Measurements from ENCODE around the gene IRF7.

The IRF7 gene

GRCh38 chr11:571802-572185 lies 44.0 kb downstream of the IRF7 start:
- no peak overlapping the region for H3K4me3 ChIP-seq (ENCODE audit: low read depth, low read length)
- no peak for TF ChIP-seq CTCF (IDR thresholded peaks at IDR 0.05; ENCODE audit: low read depth, low read length, missing control alignments)
- no peak for DNase-seq (ENCODE audit: low read depth)
- in situ Hi-C loops (cut with HindIII; ENCODE audit: low sequenced_read_pairs) = no loop called here

GRCh38 chr11:569158-569885 lies 46.4 kb downstream of the IRF7 start:
- no peak for DNase-seq (ENCODE audit: low read depth)
- no peak for TF ChIP-seq CTCF (IDR thresholded peaks at IDR 0.05; ENCODE audit: low read depth, low read length, missing control alignments)
- peak overlapping the region; percentile 48 for H3K4me3 ChIP-seq (ENCODE audit: low read depth, low read length)
- in situ Hi-C loops (cut with HindIII; ENCODE audit: low sequenced_read_pairs) = no loop called here

- DNase-seq (ENCODE audit: low read depth) = peak; percentile 51
- in situ Hi-C loops (cut with HindIII; ENCODE audit: low sequenced_read_pairs) = no loop called here
- no peak for TF ChIP-seq CTCF (IDR thresholded peaks at IDR 0.05; ENCODE audit: low read depth, low read length, missing control alignments)
- peak overlapping the region; percentile 48 for H3K4me3 ChIP-seq (ENCODE audit: low read depth, low read length)
Observed at GRCh38 chr11:568306-569157, 47.2 kb downstream of the IRF7 start.

DNA sequence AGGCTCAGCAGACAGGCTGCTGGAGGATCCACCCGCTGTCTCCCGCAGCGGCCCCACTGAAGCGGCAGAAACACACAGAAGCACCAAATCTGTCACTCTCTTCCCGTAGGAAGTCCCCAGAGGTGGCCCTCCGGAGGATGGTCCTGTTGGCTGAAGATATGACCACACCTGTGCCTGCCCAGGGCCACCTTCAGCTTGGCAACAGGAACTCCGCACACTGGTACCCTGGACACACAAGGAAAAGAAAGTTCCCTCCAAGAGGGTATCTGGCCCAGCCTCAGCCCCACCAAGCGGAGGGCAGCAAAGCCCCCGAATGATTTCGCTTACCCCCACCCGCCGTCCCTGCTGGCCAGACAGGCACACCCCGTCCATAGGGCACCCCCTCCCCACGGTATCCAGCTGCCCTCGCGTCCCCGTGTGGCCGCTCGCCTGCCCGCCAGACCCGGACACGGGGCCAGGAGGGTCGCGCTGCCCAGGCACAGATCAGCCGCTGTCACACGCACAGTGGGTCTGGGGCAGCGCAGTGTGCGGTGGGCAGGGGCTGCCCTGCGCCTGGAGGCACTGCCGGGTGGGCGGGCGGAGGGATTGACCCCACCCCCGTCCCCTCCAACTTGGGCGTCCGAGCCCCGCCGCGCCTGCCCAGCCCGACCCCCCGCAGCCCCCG lies 48.0 kb downstream of the IRF7 start:
- in situ Hi-C loops (cut with HindIII; ENCODE audit: low sequenced_read_pairs) = no loop called here
- no peak for DNase-seq (ENCODE audit: low read depth)
- peak overlapping the region; percentile 48 for H3K4me3 ChIP-seq (ENCODE audit: low read depth, low read length)
- TF ChIP-seq CTCF (IDR thresholded peaks at IDR 0.05; ENCODE audit: low read depth, low read length, missing control alignments) = no peak

DNA sequence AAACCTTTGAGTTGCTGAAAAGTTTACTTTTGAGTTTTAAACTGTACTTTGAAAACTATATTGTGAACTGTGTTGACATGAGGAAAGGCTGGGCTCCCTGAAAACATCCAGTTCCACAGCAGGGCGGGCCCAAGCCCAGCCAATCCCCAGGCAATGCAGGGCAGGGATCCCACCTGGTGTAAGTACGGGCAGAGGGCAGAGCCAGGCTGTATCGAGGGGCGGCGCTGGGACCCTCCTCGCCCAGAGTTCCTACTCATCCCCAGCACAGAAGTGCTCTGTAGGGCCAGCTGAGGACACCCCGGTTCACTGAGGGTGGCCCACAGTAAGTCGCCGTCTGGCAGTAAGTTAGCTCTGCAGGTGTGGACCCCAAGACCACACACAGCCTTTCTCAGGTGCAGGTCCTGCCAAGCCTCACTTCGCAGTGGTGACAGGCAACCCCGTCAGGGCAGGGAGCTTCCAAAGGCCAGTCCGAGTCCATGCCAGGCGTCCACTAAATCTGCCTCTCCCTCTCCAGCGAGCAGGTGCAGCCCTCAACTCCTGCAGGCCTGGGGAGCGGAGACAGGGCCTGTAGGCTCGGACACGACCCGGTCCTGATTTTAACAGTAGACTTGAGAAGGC lies 48.6 kb downstream of the IRF7 start:
- no peak for TF ChIP-seq CTCF (IDR thresholded peaks at IDR 0.05; ENCODE audit: low read depth, low read length, missing control alignments)
- DNase-seq (ENCODE audit: low read depth) = no peak
- peak overlapping the region; percentile 48 for H3K4me3 ChIP-seq (ENCODE audit: low read depth, low read length)
- in situ Hi-C loops (cut with HindIII; ENCODE audit: low sequenced_read_pairs) = no loop called here

DNA sequence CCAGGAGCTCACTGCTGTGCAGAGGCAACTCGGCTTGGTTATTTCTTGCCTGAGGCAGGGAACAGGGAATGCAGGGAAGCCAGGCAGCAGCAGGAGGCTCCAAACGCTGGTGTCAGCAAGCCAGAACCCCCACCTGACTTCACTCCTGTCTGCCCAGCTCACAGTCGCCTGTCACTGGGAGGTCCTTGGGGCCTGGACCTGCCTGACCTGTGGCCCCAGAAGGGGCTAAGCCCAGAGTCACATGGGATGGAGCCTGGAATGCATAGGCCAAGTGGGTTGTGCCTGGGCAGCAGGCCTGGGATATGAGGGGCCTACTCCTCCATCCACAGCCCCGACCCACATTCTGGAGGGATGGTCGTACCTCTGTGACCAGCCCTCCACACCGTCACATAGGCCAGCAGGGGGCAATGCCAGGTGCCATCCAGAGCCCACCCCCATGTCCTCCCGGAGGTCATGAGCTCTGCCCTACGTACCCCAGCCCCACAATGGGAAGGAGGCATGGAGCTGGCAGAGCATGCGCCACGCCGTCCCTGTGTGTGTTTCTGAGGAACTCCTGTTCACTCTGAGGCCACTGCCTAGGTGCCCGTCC lies 49.7 kb downstream of the IRF7 start:
- in situ Hi-C loops (cut with HindIII; ENCODE audit: low sequenced_read_pairs) = no loop called here
- H3K4me3 ChIP-seq (ENCODE audit: low read depth, low read length) = no peak overlapping the region
- DNase-seq (ENCODE audit: low read depth) = no peak
- TF ChIP-seq CTCF (IDR thresholded peaks at IDR 0.05; ENCODE audit: low read depth, low read length, missing control alignments) = no peak
